Smooth muscle cell of bladder (primary cell): ENCODE measurements around the gene DGUOK. TPM values are rescaled to one million over a fixed set of nuclear protein-coding genes. Genes with fewer than 3 reads are reported as not detected.

Experiments used
- total RNA-seq: library from RNA; depleted of rRNA; stranded (reverse); fragments of >200 nt; gene quantifications from 2 replicates; pipeline ENCODE4 v1.2.3, GENCODE V29; 2014

Gene DGUOK
- total RNA-seq: 50.9 and 54.0 TPM in 2 replicates

GRCh38 chr2:73926493-73927327 lies at the start of gene DGUOK:
DGUOK (plus strand) TSS chr2:73926880; CDS start chr2:73926911, 31 bp downstream.

GRCh38 chr2:73892631-73893329 lies 33.9 kb upstream of the DGUOK start, which contains the start of gene ACTG2:
ACTG2 (plus strand) TSS chr2:73893008; CDS start chr2:73901312, 8,304 bp downstream.

GRCh38 chr2:73984203-73984921 lies 57.7 kb downstream of the DGUOK start, which contains the start of gene TET3:
TET3 (plus strand) TSS chr2:73984910; CDS start chr2:73986404, 1,494 bp downstream.

Other genes starting within 250 kb of the DGUOK start
- gene TPRKB, start 189.5 kb upstream of the DGUOK start, total RNA-seq: 16.8 and 22.2 TPM in 2 replicates
- 19.2 and 21.7 TPM in 2 replicates for gene DUSP11, start 146.8 kb upstream of the DGUOK start, total RNA-seq
- not detected in 2 replicates for gene C2orf78, start 142.7 kb upstream of the DGUOK start, total RNA-seq
- gene STAMBP, start 97.9 kb upstream of the DGUOK start, total RNA-seq: 20.9 and 21.5 TPM in 2 replicates
- gene ACTG2, start 33.9 kb upstream of the DGUOK start, total RNA-seq: 12.3 and 20.1 TPM in 2 replicates
- gene TET3, start 58.0 kb downstream of the DGUOK start, total RNA-seq: 2.1 and 3.1 TPM in 2 replicates
- gene BOLA3, start 221.0 kb downstream of the DGUOK start, total RNA-seq: 21.0 and 21.7 TPM in 2 replicates